HT-29 (cell line): ENCODE results near the gene KCNIP1. TPM values are rescaled to one million over a fixed set of nuclear protein-coding genes. Genes with fewer than 3 reads are reported as not detected.
A peak's percentile ranks its signal among the peaks of the same experiment; 100 is the strongest.
"Not testable (repeated sequence)": the region's sequence is repeated elsewhere in the genome, so short reads cannot be mapped to it uniquely, and the experiment has no call there.

Source experiments
- DNase-seq: peaks from one replicate; pipeline ENCODE4 v3.0.0-alpha.2; 2015; ENCODE audit warnings: low spot score
- total RNA-seq: library from RNA; depleted of rRNA; stranded (reverse); fragments of >200 nt; shearing (Covaris generic); gene quantifications from 2 replicates; pipeline ENCODE4 v1.2.3, GENCODE V29; 2014

KCNIP1 gene
- total RNA-seq, 1 experiment from 2014 or later, result not detected

GRCh38 chr5:170534941-170535340, 31.1 kb downstream of the KCNIP1 start:
- no peak for DNase-seq

DNA sequence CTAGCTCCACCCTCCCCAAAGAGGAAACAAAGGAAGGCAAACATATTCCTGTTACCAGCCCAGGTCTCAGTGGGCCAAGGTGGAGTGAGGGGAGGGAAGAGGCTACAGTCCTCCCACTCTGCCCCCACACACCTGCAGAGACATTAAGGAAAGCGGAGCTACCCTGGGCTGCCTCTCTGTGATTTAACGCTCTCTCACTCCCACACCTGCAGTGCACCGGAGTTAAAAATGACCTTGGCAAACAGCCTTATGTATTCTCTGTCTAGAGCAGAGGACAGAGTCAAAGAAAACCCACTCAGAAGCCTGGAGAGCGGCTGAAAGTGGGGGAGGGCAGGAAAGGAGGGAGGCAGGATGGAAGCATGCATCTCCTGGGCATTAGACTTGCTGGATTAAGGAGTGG, 32.7 kb downstream of the KCNIP1 start:
- DNase-seq, result no peak

- no peak for DNase-seq
These were observed 33.8 kb downstream of the KCNIP1 start for GRCh38 chr5:170537451-170538095.

DNA sequence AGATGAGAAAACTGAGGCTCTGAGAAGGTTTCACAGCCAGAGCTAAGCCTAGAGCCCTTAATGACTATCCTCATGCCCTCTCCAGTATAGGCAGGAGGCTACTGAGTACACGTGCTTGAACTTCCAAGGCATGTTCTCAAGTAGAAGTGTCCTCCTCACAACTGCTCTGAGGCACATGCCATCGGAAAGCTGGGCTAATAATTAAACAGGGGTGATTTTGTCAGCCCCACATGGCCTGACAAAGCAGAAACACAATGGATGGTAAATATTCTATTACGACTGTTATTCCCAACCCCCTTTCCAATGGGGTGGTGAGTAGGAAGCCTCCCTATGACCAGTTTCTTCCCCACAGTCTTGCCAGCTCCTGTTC, 34.3 kb downstream of the KCNIP1 start:
- DNase-seq, result peak; percentile 21

GRCh38 chr5:170538696-170539586, 35.1 kb downstream of the KCNIP1 start:
- no peak for DNase-seq

DNA sequence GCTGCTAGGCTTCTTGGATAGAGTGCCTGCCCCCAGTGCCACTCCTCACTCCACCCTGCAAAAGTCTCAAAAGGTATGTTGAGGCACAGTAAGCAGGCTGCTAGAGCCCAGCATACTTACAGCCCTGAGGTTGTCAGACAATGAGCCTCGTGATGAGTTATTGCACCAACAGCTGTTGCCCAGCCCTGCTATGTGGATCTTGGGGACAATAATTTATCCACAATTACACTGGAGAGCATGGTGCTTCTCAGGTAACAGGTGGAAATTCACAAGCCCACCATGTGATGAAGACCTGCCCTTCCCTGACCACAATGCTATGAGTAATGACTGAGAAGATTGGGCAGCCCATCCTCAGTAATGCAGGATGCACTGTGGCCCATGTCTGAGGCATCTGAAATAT, 36.5 kb downstream of the KCNIP1 start:
- no peak for DNase-seq

DNA sequence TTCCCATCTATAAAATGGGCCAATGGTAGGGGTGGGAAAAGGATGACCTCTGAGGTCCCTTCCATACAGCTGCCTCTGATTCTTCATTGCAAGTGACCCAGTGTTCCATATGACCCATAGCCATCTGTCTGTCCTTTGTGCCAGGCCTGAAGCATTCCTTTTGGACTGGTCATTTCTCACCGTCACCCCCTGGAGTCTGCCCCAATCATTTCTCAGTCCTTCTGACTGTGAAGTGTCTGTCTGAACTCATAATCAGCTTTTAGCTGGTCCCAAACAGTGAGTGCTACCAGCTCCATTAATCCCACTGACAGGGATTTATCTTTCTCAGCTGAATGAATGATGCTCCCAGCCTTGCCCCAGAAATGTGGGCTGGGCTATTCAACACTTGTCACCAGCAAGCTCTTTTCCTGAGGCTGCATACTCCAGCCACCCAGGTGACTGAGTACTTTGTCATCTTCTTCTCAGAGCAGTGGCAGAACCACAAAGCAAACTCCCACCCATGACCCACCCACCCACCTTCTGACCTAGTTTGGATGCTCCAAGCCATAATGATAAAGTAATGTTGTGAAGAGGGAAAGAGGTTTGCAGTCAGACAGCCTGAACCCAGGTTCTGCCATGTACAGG, 37.4 kb downstream of the KCNIP1 start:
- DNase-seq, result no peak

DNA sequence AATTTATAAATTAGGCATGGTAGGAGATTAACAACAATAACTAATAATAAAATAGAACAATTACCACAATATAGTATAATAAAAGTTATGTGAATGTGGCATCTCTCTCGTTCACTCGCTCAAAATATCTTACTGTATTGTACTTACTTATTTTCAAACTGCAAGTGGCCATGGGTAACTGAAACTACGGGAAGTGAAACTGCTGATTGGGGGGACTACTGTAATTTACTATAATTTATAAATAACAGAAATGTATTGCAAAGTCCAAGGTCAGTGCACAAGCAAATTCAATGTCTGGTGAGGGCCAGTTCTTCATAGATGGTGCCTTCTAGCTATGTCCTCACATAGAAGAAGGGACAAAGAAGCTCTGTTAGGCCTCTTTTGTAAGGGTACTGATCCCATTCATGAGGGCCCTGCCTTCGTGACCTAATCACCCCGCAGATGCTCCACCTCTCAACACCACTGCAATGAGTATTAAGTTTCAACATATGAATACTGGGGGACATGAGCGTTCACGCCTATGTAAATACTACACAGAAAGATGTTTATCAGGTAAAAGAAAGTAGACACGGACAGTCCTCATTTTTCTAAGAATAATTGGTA, 39.0 kb downstream of the KCNIP1 start:
- DNase-seq, result no peak

GRCh38 chr5:170545313-170545712, 41.5 kb downstream of the KCNIP1 start:
- DNase-seq, result no peak

DNA sequence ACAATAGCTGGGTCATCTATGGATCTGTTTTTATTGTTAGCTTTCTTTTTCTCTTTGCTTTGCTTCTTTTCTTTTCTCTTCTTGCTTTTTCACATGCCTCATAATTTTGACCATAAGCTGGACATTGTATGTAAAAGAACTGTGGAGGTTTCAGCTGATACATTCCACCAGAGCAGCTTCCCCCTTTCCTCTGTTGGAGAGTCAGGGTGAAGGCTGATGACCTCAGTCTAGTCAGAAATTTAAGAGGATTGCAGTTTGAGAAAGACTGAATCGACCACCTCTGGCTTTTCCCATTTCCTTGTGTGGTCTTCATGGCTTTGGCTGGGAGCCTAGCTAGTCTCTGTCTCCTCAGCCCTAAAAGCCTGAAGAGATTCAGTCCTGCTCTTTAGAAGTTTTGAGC, 42.0 kb downstream of the KCNIP1 start:
- no peak for DNase-seq

DNA sequence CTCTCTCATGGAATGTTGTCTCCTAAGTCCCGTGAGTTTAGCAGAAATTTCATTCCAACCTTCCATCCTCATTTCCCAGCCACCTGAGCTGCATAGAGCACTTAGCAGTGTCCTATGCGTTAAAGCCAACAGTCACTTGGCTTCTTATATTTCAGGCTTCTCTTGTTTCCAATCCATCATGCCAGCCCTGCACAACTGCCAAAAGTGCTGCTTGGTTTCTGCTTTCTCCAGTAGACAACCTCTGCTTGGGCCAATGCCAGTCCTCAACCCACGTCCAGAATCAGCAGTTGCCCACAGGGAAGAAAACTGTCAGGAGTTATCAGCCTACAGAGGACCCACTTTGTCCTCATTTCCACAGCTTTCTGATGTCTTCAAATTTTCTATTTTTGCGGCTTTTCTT, 42.5 kb downstream of the KCNIP1 start:
- no peak for DNase-seq

GRCh38 chr5:170550382-170550781, 46.6 kb downstream of the KCNIP1 start:
- not testable (repeated sequence) for DNase-seq

GRCh38 chr5:170551076-170551475, 47.3 kb downstream of the KCNIP1 start:
- DNase-seq, result no peak

GRCh38 chr5:170551622-170552021, 47.8 kb downstream of the KCNIP1 start:
- no peak for DNase-seq

DNA sequence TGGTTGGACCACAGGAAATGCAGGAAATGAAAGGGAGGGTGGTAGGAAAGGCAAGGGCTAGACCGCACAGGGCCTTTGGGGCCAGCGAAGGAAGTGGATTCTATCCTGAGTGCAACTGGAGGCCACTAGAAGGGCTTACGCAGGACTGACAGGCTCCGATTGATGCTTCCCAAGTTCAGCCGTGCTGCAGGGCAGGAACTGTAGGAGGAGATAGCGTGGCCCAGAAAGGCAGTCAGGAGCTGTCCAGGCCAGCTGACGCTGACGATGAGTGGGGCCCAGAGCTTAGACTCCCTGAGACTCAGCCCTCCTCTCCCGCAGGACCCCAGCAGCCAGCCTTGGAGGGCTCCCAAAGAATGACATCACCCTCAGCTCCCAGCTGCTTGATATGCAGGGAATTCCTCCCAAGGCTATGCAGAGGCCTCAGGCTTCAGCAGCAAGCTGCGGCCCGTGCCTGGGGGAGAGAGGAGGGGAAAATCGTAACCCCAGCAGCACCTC, 48.8 kb downstream of the KCNIP1 start:
- DNase-seq, result no peak

GRCh38 chr5:170553218-170553617, 49.4 kb downstream of the KCNIP1 start:
- DNase-seq, result no peak

GRCh38 chr5:170554521-170555267, 50.9 kb downstream of the KCNIP1 start:
- DNase-seq, result no peak

GRCh38 chr5:170557314-170557713, 53.5 kb downstream of the KCNIP1 start:
- no peak for DNase-seq

DNA sequence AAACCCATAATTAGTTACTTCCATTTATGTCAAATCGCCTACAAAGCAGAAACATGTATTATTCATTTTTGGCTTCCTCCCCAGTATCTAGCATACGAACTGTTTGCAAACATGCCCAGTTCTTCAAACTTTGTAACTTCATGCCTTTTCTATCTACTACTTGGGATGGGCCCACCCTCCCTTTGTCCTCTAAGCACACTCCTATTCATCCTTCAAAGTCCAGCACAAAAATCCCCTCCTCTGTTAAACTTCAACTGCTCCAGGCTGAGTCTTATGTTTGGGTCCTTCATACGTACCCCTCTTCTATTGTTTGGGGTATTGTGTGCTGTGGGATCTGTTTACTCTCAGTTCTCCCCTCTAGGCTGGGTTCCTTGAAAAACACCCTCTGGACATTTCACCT, 55.5 kb downstream of the KCNIP1 start:
- no peak for DNase-seq

DNA sequence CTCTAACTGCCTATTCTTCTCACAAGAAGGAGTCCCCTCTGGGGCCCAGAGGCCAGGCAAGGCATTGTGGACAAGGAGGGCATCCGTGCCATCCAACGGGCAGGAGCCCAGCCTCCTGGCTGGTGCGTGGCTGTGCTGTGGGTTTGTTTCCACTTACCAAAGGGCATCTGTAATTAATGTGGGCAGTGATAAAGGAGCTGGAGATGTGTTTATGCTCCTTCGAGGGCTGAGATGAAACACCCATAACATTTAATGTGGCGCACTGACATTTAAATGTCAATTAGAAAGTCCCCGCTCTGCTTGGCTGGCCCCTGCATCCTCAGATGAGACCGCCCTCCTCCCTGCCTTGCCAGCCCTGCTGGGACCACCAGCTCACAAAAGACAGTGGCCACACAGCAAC, 57.1 kb downstream of the KCNIP1 start:
- DNase-seq, result no peak

GRCh38 chr5:170562166-170562874, 58.5 kb downstream of the KCNIP1 start:
- no peak for DNase-seq
